IMR-90 (cell line): ENCODE results near the gene GRIA4. TPM values are rescaled to one million over a fixed set of nuclear protein-coding genes. Genes with fewer than 3 reads are reported as not detected.

Experiments
- ATAC-seq: fragments of 200-7000 bp; cut with Tn5 transposase; 2 replicates; pipeline ENCODE4 v1.9.1; 2020; ENCODE audit warnings: low read depth, mild to moderate bottlenecking, moderate library complexity
- BruUV-seq: library from RNA; stranded (reverse); fragments of 400-500 nt; replicated peaks from 2 replicates; lab custom pipeline; 2021; lab: Mats Ljungman, UMichigan
- CTCF ChIA-PET: fragments of 300-600 bp; formaldehyde crosslinking; extraction: SDS; loops from one replicate; lab custom pipeline; 2021; ENCODE audit warnings: antibody characterized with exemption; lab: Yijun Ruan, JAX
- POLR2A ChIA-PET: fragments of 300-600 bp; sonication (Branson Sonifier 250); formaldehyde crosslinking; loops from one replicate; lab custom pipeline; 2022; ENCODE audit warnings: antibody characterized with exemption; ENCODE audit not compliant: unreplicated experiment; lab: Charles Lee
- DNase-seq: peaks from one replicate; pipeline ENCODE4 v3.0.0; 2013
- H2AFZ ChIP-seq: replicated peaks from 2 replicates; pipeline ENCODE3; 2013; ENCODE audit warnings: low read length, mild to moderate bottlenecking; ENCODE audit not compliant: poor library complexity
- H2AK5ac ChIP-seq: 2 replicates; pipeline ENCODE4 v1.6.1; 2013; ENCODE audit warnings: low read depth, low read length, inconsistent platforms
- H2AK9ac ChIP-seq: replicated peaks from 2 replicates; pipeline ENCODE3; 2013; ENCODE audit warnings: mild to moderate bottlenecking, low read depth, low read length, moderate library complexity; ENCODE audit not compliant: poor library complexity
- H2BK120ac ChIP-seq: 2 replicates; pipeline ENCODE4 v1.6.1; 2013; ENCODE audit warnings: low read depth, low read length, inconsistent platforms
- H2BK15ac ChIP-seq: 3 replicates; pipeline ENCODE4 v1.6.1; 2013; ENCODE audit warnings: low read depth, low read length, inconsistent platforms
- H2BK20ac ChIP-seq: 2 replicates; pipeline ENCODE4 v1.6.1; 2013; ENCODE audit warnings: low read depth, mild to moderate bottlenecking, inconsistent platforms, low read length, moderate library complexity
- H2BK5ac ChIP-seq: 2 replicates; pipeline ENCODE4 v1.6.1; 2013; ENCODE audit warnings: mild to moderate bottlenecking, low read depth, low read length, inconsistent platforms; ENCODE audit not compliant: poor library complexity, severe bottlenecking
- H3K14ac ChIP-seq: replicated peaks from 2 replicates; pipeline ENCODE4 v1.6.1; 2013; ENCODE audit warnings: low read depth, low read length, inconsistent platforms
- H3K18ac ChIP-seq: 2 replicates; pipeline ENCODE4 v1.6.1; 2013; ENCODE audit warnings: low read depth, low read length, control low read depth
- H3K23ac ChIP-seq: 2 replicates; pipeline ENCODE4 v1.6.1; 2013; ENCODE audit warnings: low read depth, low read length, inconsistent platforms
- H3K27ac ChIP-seq: 2 replicates; pipeline ENCODE4 v1.5.1; 2013; ENCODE audit warnings: mild to moderate bottlenecking, control low read depth, low read length; ENCODE audit not compliant: insufficient read depth
- H3K27me3 ChIP-seq: 2 replicates; pipeline ENCODE4 v1.6.1; 2013; ENCODE audit warnings: low read length; ENCODE audit not compliant: control insufficient read depth, insufficient read depth
- H3K36me3 ChIP-seq: 2 replicates; pipeline ENCODE4 v1.6.1; 2013; ENCODE audit warnings: low read length, mixed read lengths; ENCODE audit not compliant: control insufficient read depth, insufficient read depth
- H3K4ac ChIP-seq: 2 replicates; pipeline ENCODE4 v1.6.1; 2013; ENCODE audit warnings: low read depth, low read length, inconsistent platforms
- H3K4me1 ChIP-seq: 2 replicates; pipeline ENCODE4 v1.6.1; 2013; ENCODE audit warnings: low read length, mixed read lengths; ENCODE audit not compliant: control insufficient read depth, insufficient read depth
- H3K4me2 ChIP-seq: 2 replicates; pipeline ENCODE4 v1.6.1; 2013; ENCODE audit warnings: low read depth, mild to moderate bottlenecking, control low read depth, low read length, moderate library complexity
- H3K4me3 ChIP-seq: 2 replicates; pipeline ENCODE4 v1.5.1; 2013; ENCODE audit warnings: low read depth, mild to moderate bottlenecking, control low read depth, low read length, moderate library complexity; ENCODE audit not compliant: insufficient read depth
- H3K56ac ChIP-seq: 2 replicates; pipeline ENCODE4 v1.6.1; 2013; ENCODE audit warnings: low read length, inconsistent platforms; ENCODE audit not compliant: insufficient read depth; ENCODE audit errors: extremely low read depth
- H3K79me1 ChIP-seq, 2 experiments: 2 replicates each; pipeline ENCODE4 v1.6.1; 2013; ENCODE audit warnings: low read length in 2 of 2, inconsistent platforms in 1 of 2, low read depth in 1 of 2
- H3K9ac ChIP-seq: 2 replicates; pipeline ENCODE4 v1.6.1; 2013; ENCODE audit warnings: low read depth, low read length, control low read depth
- H3K9me1 ChIP-seq: 2 replicates; pipeline ENCODE4 v1.6.1; 2013; ENCODE audit warnings: low read length, inconsistent platforms; ENCODE audit not compliant: insufficient read depth
- H3K9me3 ChIP-seq: 2 replicates; pipeline ENCODE4 v1.6.1; 2013; ENCODE audit warnings: low read length; ENCODE audit not compliant: control insufficient read depth, insufficient read depth
- H4K20me1 ChIP-seq: 2 replicates; pipeline ENCODE4 v1.6.1; 2013; ENCODE audit warnings: low read length, inconsistent platforms; ENCODE audit not compliant: insufficient read depth
- H4K5ac ChIP-seq: 2 replicates; pipeline ENCODE4 v1.6.1; 2013; ENCODE audit warnings: mild to moderate bottlenecking, low read depth, low read length, control low read depth
- H4K8ac ChIP-seq, 2 experiments: 2 replicates each; pipeline ENCODE4 v1.6.1; 2013; ENCODE audit warnings: low read depth in 2 of 2, low read length in 2 of 2, control low read depth in 1 of 2, inconsistent platforms in 1 of 2
- H4K91ac ChIP-seq: 2 replicates; pipeline ENCODE4 v1.6.1; 2013; ENCODE audit warnings: low read depth, low read length, inconsistent platforms; ENCODE audit not compliant: insufficient read depth
- FOS ChIP-seq: fragments of 150-350 bp; IDR thresholded peaks from 2 replicates; pipeline ENCODE4 v1.6.1; 2016; ENCODE audit warnings: low read depth, low read length
- POLR2A ChIP-seq: IDR thresholded peaks from 2 replicates; pipeline ENCODE4 v1.6.1; 2012; ENCODE audit warnings: mild to moderate bottlenecking, low read depth, low read length
- RAD21 ChIP-seq: IDR thresholded peaks from 2 replicates; pipeline ENCODE4 v1.6.1; 2012; ENCODE audit warnings: low read length, improper control_type of control experiment
- WGBS, 2 experiments: methylation state at CpG; one replicate each; pipeline versions ENCODE4 v1.1.5 to v1.1.7; 2013; ENCODE audit warnings: missing lambda C conversion rate in 2 of 2; ENCODE audit not compliant: insufficient read length in 1 of 2; ENCODE audit errors: extremely low coverage in 2 of 2; 5-methylcytosine and 5-hydroxymethylcytosine counted together
- dilution Hi-C: fragments of 300-500 bp; cut with HindIII; formaldehyde crosslinking; loops from one replicate; pipeline ENCODE4 v1.14.3; 2018; ENCODE audit warnings: low sequenced_read_pairs; ENCODE audit not compliant: unreplicated experiment
- in situ Hi-C: fragments of 300-500 bp; cut with MboI; formaldehyde crosslinking; loops from 3 replicates; pipeline ENCODE4 v1.14.3; 2019; ENCODE audit warnings: low sequenced_read_pairs, inconsistent platforms, mixed read lengths
- intact Hi-C: fragments of 100-400 bp; cut with micrococcal nuclease; formaldehyde crosslinking; loops from 2 replicates; pipeline ENCODE4 v1.10.0; 2022
- polyA plus RNA-seq, 3 experiments: library from polyadenylated mRNA; depleted of rRNA; stranded (reverse); fragments of >200 nt; gene quantifications; 2 replicates each; pipeline ENCODE4 v1.2.3, GENCODE V29; 2012; ENCODE audit warnings: low replicate concordance in 1 of 3
- total RNA-seq: library from RNA; depleted of rRNA; stranded (reverse); fragments of >200 nt; gene quantifications from 2 replicates; pipeline ENCODE4 v1.2.3, GENCODE V29; 2012
- TF ChIP-seq, protein P1 (sequence below): fragments of 150-350 bp; IDR thresholded peaks from 2 replicates; pipeline ENCODE4 v1.6.1; 2017; ENCODE audit warnings: mild to moderate bottlenecking, antibody characterized with exemption, low read length, low read depth
- TF ChIP-seq, protein P2 (sequence below): fragments of 150-350 bp; IDR thresholded peaks from 2 replicates; pipeline ENCODE4 v1.6.1; 2016; ENCODE audit warnings: low read depth, mild to moderate bottlenecking, low read length, moderate library complexity, borderline replicate concordance
- TF ChIP-seq, protein P3 (sequence below): conservative IDR thresholded peaks from 2 replicates; pipeline ENCODE4 v1.5.1; 2012; ENCODE audit warnings: mild to moderate bottlenecking, low read depth, low read length, improper control_type of control experiment

Gene GRIA4
- total and polyA plus RNA-seq, 2 of the 4 experiments (the other 2 are of a cell fraction) = 0.36 to 1.0 TPM

DNA sequence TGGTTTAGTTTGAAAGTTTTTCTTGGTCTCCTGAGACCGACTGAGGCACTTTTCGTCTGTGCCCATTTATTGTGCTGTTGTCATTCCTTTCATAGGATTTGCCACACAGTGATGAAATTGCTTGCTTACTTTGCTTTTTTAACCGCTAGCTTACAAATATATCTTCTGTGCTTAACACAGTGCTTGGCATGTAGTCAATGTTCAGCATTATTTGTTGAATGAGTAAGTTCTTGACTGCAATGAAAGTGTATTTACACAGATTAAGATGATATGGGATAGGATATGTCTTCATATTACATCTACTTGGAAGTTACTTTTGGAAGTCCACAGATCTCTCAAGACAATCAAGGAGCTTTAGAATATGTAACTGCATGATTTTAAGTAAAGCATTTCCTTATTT, 91.2 kb downstream of the GRIA4 start:
- BruUV-seq = no TSS peak
- no peak overlapping the region for H3K14ac ChIP-seq
- intact Hi-C loops = no loop called here
- H2BK15ac ChIP-seq = no peak overlapping the region
- no peaks in the 10 kb centered on the region for H3K79me1 ChIP-seq
- in situ Hi-C loops = no loop called here
- no peak overlapping the region for H3K4ac ChIP-seq
- no peak for TF ChIP-seq RAD21
- TF ChIP-seq, protein P1, sequence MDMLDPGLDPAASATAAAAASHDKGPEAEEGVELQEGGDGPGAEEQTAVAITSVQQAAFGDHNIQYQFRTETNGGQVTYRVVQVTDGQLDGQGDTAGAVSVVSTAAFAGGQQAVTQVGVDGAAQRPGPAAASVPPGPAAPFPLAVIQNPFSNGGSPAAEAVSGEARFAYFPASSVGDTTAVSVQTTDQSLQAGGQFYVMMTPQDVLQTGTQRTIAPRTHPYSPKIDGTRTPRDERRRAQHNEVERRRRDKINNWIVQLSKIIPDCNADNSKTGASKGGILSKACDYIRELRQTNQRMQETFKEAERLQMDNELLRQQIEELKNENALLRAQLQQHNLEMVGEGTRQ = no peak
- no peak for TF ChIP-seq FOS
- TF ChIP-seq, protein P2, sequence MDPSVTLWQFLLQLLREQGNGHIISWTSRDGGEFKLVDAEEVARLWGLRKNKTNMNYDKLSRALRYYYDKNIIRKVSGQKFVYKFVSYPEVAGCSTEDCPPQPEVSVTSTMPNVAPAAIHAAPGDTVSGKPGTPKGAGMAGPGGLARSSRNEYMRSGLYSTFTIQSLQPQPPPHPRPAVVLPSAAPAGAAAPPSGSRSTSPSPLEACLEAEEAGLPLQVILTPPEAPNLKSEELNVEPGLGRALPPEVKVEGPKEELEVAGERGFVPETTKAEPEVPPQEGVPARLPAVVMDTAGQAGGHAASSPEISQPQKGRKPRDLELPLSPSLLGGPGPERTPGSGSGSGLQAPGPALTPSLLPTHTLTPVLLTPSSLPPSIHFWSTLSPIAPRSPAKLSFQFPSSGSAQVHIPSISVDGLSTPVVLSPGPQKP = no peak
- TF ChIP-seq, protein P3, sequence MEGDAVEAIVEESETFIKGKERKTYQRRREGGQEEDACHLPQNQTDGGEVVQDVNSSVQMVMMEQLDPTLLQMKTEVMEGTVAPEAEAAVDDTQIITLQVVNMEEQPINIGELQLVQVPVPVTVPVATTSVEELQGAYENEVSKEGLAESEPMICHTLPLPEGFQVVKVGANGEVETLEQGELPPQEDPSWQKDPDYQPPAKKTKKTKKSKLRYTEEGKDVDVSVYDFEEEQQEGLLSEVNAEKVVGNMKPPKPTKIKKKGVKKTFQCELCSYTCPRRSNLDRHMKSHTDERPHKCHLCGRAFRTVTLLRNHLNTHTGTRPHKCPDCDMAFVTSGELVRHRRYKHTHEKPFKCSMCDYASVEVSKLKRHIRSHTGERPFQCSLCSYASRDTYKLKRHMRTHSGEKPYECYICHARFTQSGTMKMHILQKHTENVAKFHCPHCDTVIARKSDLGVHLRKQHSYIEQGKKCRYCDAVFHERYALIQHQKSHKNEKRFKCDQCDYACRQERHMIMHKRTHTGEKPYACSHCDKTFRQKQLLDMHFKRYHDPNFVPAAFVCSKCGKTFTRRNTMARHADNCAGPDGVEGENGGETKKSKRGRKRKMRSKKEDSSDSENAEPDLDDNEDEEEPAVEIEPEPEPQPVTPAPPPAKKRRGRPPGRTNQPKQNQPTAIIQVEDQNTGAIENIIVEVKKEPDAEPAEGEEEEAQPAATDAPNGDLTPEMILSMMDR = no peak
- no peak for TF ChIP-seq POLR2A
- no peak overlapping the region for H2AK9ac ChIP-seq
- DNase-seq = no peak
- no peak overlapping the region for H3K9ac ChIP-seq
- no peaks in the 10 kb centered on the region for H3K27me3 ChIP-seq
- H4K20me1 ChIP-seq = no peaks in the 10 kb centered on the region
- H3K56ac ChIP-seq = no peak overlapping the region
- no peaks in the 10 kb centered on the region for H3K9me3 ChIP-seq
- H3K4me2 ChIP-seq = no peak overlapping the region
- H3K18ac ChIP-seq = no peak overlapping the region
- 0 out of 2 replicates have a peak, but pooled peaks cover under 1% of the 10 kb centered on the region for H3K9me1 ChIP-seq
- no peak overlapping the region for H3K23ac ChIP-seq
- H3K27ac ChIP-seq = no peak overlapping the region
- H3K4me3 ChIP-seq = no peak overlapping the region
- no peak overlapping the region for H2BK20ac ChIP-seq
- H2AFZ ChIP-seq = no peak overlapping the region
- ATAC-seq = no peak
- CTCF ChIA-PET = interaction anchor here (0.8 kb wide), 1 partner anchor 9 kb away, joined by 3 read pairs; no protein-coding TSS in a partner anchor
- no peaks in the 10 kb centered on the region for H3K36me3 ChIP-seq
- H2BK120ac ChIP-seq = no peak overlapping the region
- no peak overlapping the region for H4K91ac ChIP-seq
- no peak overlapping the region for H4K8ac ChIP-seq
- H2BK5ac ChIP-seq = no peak overlapping the region
- POLR2A ChIA-PET = no interaction called here
- dilution Hi-C loops = no loop called here
- H3K4me1 ChIP-seq = no peaks in the 10 kb centered on the region
- no CpG with 5 or more reads among the region's 3 CpGs for WGBS, 2 experiments
- H2AK5ac ChIP-seq = no peak overlapping the region
- H4K5ac ChIP-seq = no peak overlapping the region
